ENCODE measurements around the gene PHACTR4. TPM values are rescaled to one million over a fixed set of nuclear protein-coding genes. Genes with fewer than 3 reads are reported as not detected.

The PHACTR4 gene
- total and polyA plus RNA-seq, 2 of the 13 experiments (the other 11 are each of a cell fraction or from before 2014, with no cell fraction given) = 13.9 to 17.1 TPM

- TF ChIP-seq ZBED4 (CRISPR knock-in tag; IDR thresholded peaks at IDR 0.05; ENCODE audit: borderline replicate concordance) (peak; percentile 30; the same call in 1 of the 2 replicates), TFDP2 (CRISPR knock-in tag; IDR thresholded peaks at IDR 0.05) (0 out of 2 replicates have a peak, but pooled peaks have one; percentile 14), NKX3-1 (CRISPR knock-in tag; IDR thresholded peaks at IDR 0.05) (no peak), CREB3 (CRISPR knock-in tag; IDR thresholded peaks at IDR 0.05) (no peak), BATF2 (CRISPR knock-in tag; IDR thresholded peaks at IDR 0.05) (no peak), PRMT3 (CRISPR knock-in tag; IDR thresholded peaks at IDR 0.05; ENCODE audit: borderline replicate concordance, low read depth) (no peak), ZNF747 (CRISPR knock-in tag; IDR thresholded peaks at IDR 0.05; ENCODE audit: borderline replicate concordance) (no peak), NONO (IDR thresholded peaks at IDR 0.05) (no peak), NONO (CRISPR knock-in tag; conservative IDR thresholded peaks at IDR 0.05) (no peak), HES4 (CRISPR knock-in tag; IDR thresholded peaks at IDR 0.05; ENCODE audit: borderline replicate concordance) (no peak), SIX1 (CRISPR knock-in tag; IDR thresholded peaks at IDR 0.05; ENCODE audit: borderline replicate concordance) (no peak), BCL6 (CRISPR knock-in tag; IDR thresholded peaks at IDR 0.05) (peak; percentile 19; the same call in 1 of the 2 replicates), CEBPG (CRISPR knock-in tag; IDR thresholded peaks at IDR 0.05) (peak; percentile 49), ZNF549 (CRISPR knock-in tag; IDR thresholded peaks at IDR 0.05) (no peak), ZNF260 (CRISPR knock-in tag; IDR thresholded peaks at IDR 0.05; ENCODE audit: borderline replicate concordance, low read depth) (no peak), HMGXB4 (CRISPR knock-in tag; IDR thresholded peaks at IDR 0.05; ENCODE audit: borderline replicate concordance in 1 of 2, low read depth in 1 of 2) (no peak), NR2F6 (IDR thresholded peaks at IDR 0.05) (no peak), NR2F6 (CRISPR knock-in tag; IDR thresholded peaks at IDR 0.05) (peak; percentile 41; the same call in 1 of the 2 replicates), ZNF766 (CRISPR knock-in tag; IDR thresholded peaks at IDR 0.05; ENCODE audit: borderline replicate concordance) (no peak)
Measured at GRCh38 chr1:28437924-28438699, 68.6 kb downstream of the PHACTR4 start (continued).
